IMR-90 (cell line): ENCODE measurements around the gene TJAP1. TPM values are rescaled to one million over a fixed set of nuclear protein-coding genes. Genes with fewer than 3 reads are reported as not detected.

ENCODE experiments used
- ATAC-seq: fragments of 200-7000 bp; cut with Tn5 transposase; 2 replicates; pipeline ENCODE4 v1.9.1; 2020; ENCODE audit warnings: low read depth, mild to moderate bottlenecking, moderate library complexity
- BruUV-seq: library from RNA; stranded (reverse); fragments of 400-500 nt; replicated peaks from 2 replicates; lab custom pipeline; 2021; lab: Mats Ljungman, UMichigan
- CTCF ChIA-PET: fragments of 300-600 bp; formaldehyde crosslinking; extraction: SDS; loops from one replicate; lab custom pipeline; 2021; ENCODE audit warnings: antibody characterized with exemption; lab: Yijun Ruan, JAX
- POLR2A ChIA-PET: fragments of 300-600 bp; sonication (Branson Sonifier 250); formaldehyde crosslinking; loops from one replicate; lab custom pipeline; 2022; ENCODE audit warnings: antibody characterized with exemption; ENCODE audit not compliant: unreplicated experiment; lab: Charles Lee
- DNase-seq: peaks from one replicate; pipeline ENCODE4 v3.0.0; 2013
- H2AFZ ChIP-seq: replicated peaks from 2 replicates; pipeline ENCODE3; 2013; ENCODE audit warnings: low read length, mild to moderate bottlenecking; ENCODE audit not compliant: poor library complexity
- H2AK5ac ChIP-seq: 2 replicates; pipeline ENCODE4 v1.6.1; 2013; ENCODE audit warnings: low read depth, low read length, inconsistent platforms
- H2AK9ac ChIP-seq: replicated peaks from 2 replicates; pipeline ENCODE3; 2013; ENCODE audit warnings: mild to moderate bottlenecking, low read depth, low read length, moderate library complexity; ENCODE audit not compliant: poor library complexity
- H2BK120ac ChIP-seq: 2 replicates; pipeline ENCODE4 v1.6.1; 2013; ENCODE audit warnings: low read depth, low read length, inconsistent platforms
- H2BK15ac ChIP-seq: 3 replicates; pipeline ENCODE4 v1.6.1; 2013; ENCODE audit warnings: low read depth, low read length, inconsistent platforms
- H2BK20ac ChIP-seq: 2 replicates; pipeline ENCODE4 v1.6.1; 2013; ENCODE audit warnings: low read depth, mild to moderate bottlenecking, inconsistent platforms, low read length, moderate library complexity
- H2BK5ac ChIP-seq: 2 replicates; pipeline ENCODE4 v1.6.1; 2013; ENCODE audit warnings: mild to moderate bottlenecking, low read depth, low read length, inconsistent platforms; ENCODE audit not compliant: poor library complexity, severe bottlenecking
- H3K14ac ChIP-seq: replicated peaks from 2 replicates; pipeline ENCODE4 v1.6.1; 2013; ENCODE audit warnings: low read depth, low read length, inconsistent platforms
- H3K18ac ChIP-seq: 2 replicates; pipeline ENCODE4 v1.6.1; 2013; ENCODE audit warnings: low read depth, low read length, control low read depth
- H3K23ac ChIP-seq: 2 replicates; pipeline ENCODE4 v1.6.1; 2013; ENCODE audit warnings: low read depth, low read length, inconsistent platforms
- H3K27ac ChIP-seq: 2 replicates; pipeline ENCODE4 v1.5.1; 2013; ENCODE audit warnings: mild to moderate bottlenecking, control low read depth, low read length; ENCODE audit not compliant: insufficient read depth
- H3K27me3 ChIP-seq: 2 replicates; pipeline ENCODE4 v1.6.1; 2013; ENCODE audit warnings: low read length; ENCODE audit not compliant: control insufficient read depth, insufficient read depth
- H3K36me3 ChIP-seq: 2 replicates; pipeline ENCODE4 v1.6.1; 2013; ENCODE audit warnings: low read length, mixed read lengths; ENCODE audit not compliant: control insufficient read depth, insufficient read depth
- H3K4ac ChIP-seq: 2 replicates; pipeline ENCODE4 v1.6.1; 2013; ENCODE audit warnings: low read depth, low read length, inconsistent platforms
- H3K4me1 ChIP-seq: 2 replicates; pipeline ENCODE4 v1.6.1; 2013; ENCODE audit warnings: low read length, mixed read lengths; ENCODE audit not compliant: control insufficient read depth, insufficient read depth
- H3K4me2 ChIP-seq: 2 replicates; pipeline ENCODE4 v1.6.1; 2013; ENCODE audit warnings: low read depth, mild to moderate bottlenecking, control low read depth, low read length, moderate library complexity
- H3K4me3 ChIP-seq: 2 replicates; pipeline ENCODE4 v1.5.1; 2013; ENCODE audit warnings: low read depth, mild to moderate bottlenecking, control low read depth, low read length, moderate library complexity; ENCODE audit not compliant: insufficient read depth
- H3K56ac ChIP-seq: 2 replicates; pipeline ENCODE4 v1.6.1; 2013; ENCODE audit warnings: low read length, inconsistent platforms; ENCODE audit not compliant: insufficient read depth; ENCODE audit errors: extremely low read depth
- H3K79me1 ChIP-seq, 2 experiments: 2 replicates each; pipeline ENCODE4 v1.6.1; 2013; ENCODE audit warnings: low read length in 2 of 2, inconsistent platforms in 1 of 2, low read depth in 1 of 2
- H3K9ac ChIP-seq: 2 replicates; pipeline ENCODE4 v1.6.1; 2013; ENCODE audit warnings: low read depth, low read length, control low read depth
- H3K9me1 ChIP-seq: 2 replicates; pipeline ENCODE4 v1.6.1; 2013; ENCODE audit warnings: low read length, inconsistent platforms; ENCODE audit not compliant: insufficient read depth
- H3K9me3 ChIP-seq: 2 replicates; pipeline ENCODE4 v1.6.1; 2013; ENCODE audit warnings: low read length; ENCODE audit not compliant: control insufficient read depth, insufficient read depth
- H4K20me1 ChIP-seq: 2 replicates; pipeline ENCODE4 v1.6.1; 2013; ENCODE audit warnings: low read length, inconsistent platforms; ENCODE audit not compliant: insufficient read depth
- H4K5ac ChIP-seq: 2 replicates; pipeline ENCODE4 v1.6.1; 2013; ENCODE audit warnings: mild to moderate bottlenecking, low read depth, low read length, control low read depth
- H4K8ac ChIP-seq, 2 experiments: 2 replicates each; pipeline ENCODE4 v1.6.1; 2013; ENCODE audit warnings: low read depth in 2 of 2, low read length in 2 of 2, control low read depth in 1 of 2, inconsistent platforms in 1 of 2
- H4K91ac ChIP-seq: 2 replicates; pipeline ENCODE4 v1.6.1; 2013; ENCODE audit warnings: low read depth, low read length, inconsistent platforms; ENCODE audit not compliant: insufficient read depth
- BHLHE40 ChIP-seq: fragments of 150-350 bp; IDR thresholded peaks from 2 replicates; pipeline ENCODE4 v1.6.1; 2016; ENCODE audit warnings: mild to moderate bottlenecking, low read depth, low read length
- CEBPB ChIP-seq: IDR thresholded peaks from 2 replicates; pipeline ENCODE4 v1.6.1; 2012; ENCODE audit warnings: low read depth, low read length, improper control_type of control experiment
- CHD1 ChIP-seq: IDR thresholded peaks from 2 replicates; pipeline ENCODE4 v1.6.1; 2012; ENCODE audit warnings: low read depth, low read length, improper control_type of control experiment
- CTCF ChIP-seq: conservative IDR thresholded peaks from 2 replicates; pipeline ENCODE4 v1.5.1; 2012; ENCODE audit warnings: mild to moderate bottlenecking, low read depth, low read length, improper control_type of control experiment
- ELK1 ChIP-seq: fragments of 150-350 bp; IDR thresholded peaks from 2 replicates; pipeline ENCODE4 v1.6.1; 2016; ENCODE audit warnings: low read depth, mild to moderate bottlenecking, low read length, moderate library complexity, borderline replicate concordance
- FOS ChIP-seq: fragments of 150-350 bp; IDR thresholded peaks from 2 replicates; pipeline ENCODE4 v1.6.1; 2016; ENCODE audit warnings: low read depth, low read length
- MAFK ChIP-seq: IDR thresholded peaks from 2 replicates; pipeline ENCODE4 v1.6.1; 2012; ENCODE audit warnings: low read depth, low read length, improper control_type of control experiment
- MAZ ChIP-seq: IDR thresholded peaks from 2 replicates; pipeline ENCODE4 v1.6.1; 2012; ENCODE audit warnings: low read depth, mild to moderate bottlenecking, low read length, improper control_type of control experiment, moderate library complexity, borderline replicate concordance
- MXI1 ChIP-seq: IDR thresholded peaks from 2 replicates; pipeline ENCODE4 v1.6.1; 2012; ENCODE audit warnings: low read depth, mild to moderate bottlenecking, low read length, moderate library complexity, borderline replicate concordance
- NFE2L2 ChIP-seq: fragments of 150-350 bp; IDR thresholded peaks from 2 replicates; pipeline ENCODE4 v1.6.1; 2016; ENCODE audit warnings: low read depth, mild to moderate bottlenecking, low read length
- POLR2A ChIP-seq: IDR thresholded peaks from 2 replicates; pipeline ENCODE4 v1.6.1; 2012; ENCODE audit warnings: mild to moderate bottlenecking, low read depth, low read length
- RAD21 ChIP-seq: IDR thresholded peaks from 2 replicates; pipeline ENCODE4 v1.6.1; 2012; ENCODE audit warnings: low read length, improper control_type of control experiment
- RCOR1 ChIP-seq: IDR thresholded peaks from 2 replicates; pipeline ENCODE4 v1.6.1; 2012; ENCODE audit warnings: mild to moderate bottlenecking, low read length, improper control_type of control experiment; ENCODE audit not compliant: insufficient replicate concordance
- RFX5 ChIP-seq: IDR thresholded peaks from 2 replicates; pipeline ENCODE4 v1.8.0; 2012; ENCODE audit warnings: low read depth, mild to moderate bottlenecking, low read length, moderate library complexity
- SMC3 ChIP-seq: fragments of 150-350 bp; IDR thresholded peaks from 2 replicates; pipeline ENCODE4 v1.6.1; 2016; ENCODE audit warnings: low read depth, mild to moderate bottlenecking, antibody characterized with exemption, low read length, moderate library complexity
- USF2 ChIP-seq: fragments of 150-350 bp; IDR thresholded peaks from 2 replicates; pipeline ENCODE4 v1.6.1; 2017; ENCODE audit warnings: mild to moderate bottlenecking, antibody characterized with exemption, low read length, low read depth
- WGBS, 2 experiments: methylation state at CpG; one replicate each; pipeline versions ENCODE4 v1.1.5 to v1.1.7; 2013; ENCODE audit warnings: missing lambda C conversion rate in 2 of 2; ENCODE audit not compliant: insufficient read length in 1 of 2; ENCODE audit errors: extremely low coverage in 2 of 2; 5-methylcytosine and 5-hydroxymethylcytosine counted together
- dilution Hi-C: fragments of 300-500 bp; cut with HindIII; formaldehyde crosslinking; loops from one replicate; pipeline ENCODE4 v1.14.3; 2018; ENCODE audit warnings: low sequenced_read_pairs; ENCODE audit not compliant: unreplicated experiment
- in situ Hi-C: fragments of 300-500 bp; cut with MboI; formaldehyde crosslinking; loops from 3 replicates; pipeline ENCODE4 v1.14.3; 2019; ENCODE audit warnings: low sequenced_read_pairs, inconsistent platforms, mixed read lengths
- intact Hi-C: fragments of 100-400 bp; cut with micrococcal nuclease; formaldehyde crosslinking; loops from 2 replicates; pipeline ENCODE4 v1.10.0; 2022
- polyA plus RNA-seq, 3 experiments: library from polyadenylated mRNA; depleted of rRNA; stranded (reverse); fragments of >200 nt; gene quantifications; 2 replicates each; pipeline ENCODE4 v1.2.3, GENCODE V29; 2012; ENCODE audit warnings: low replicate concordance in 1 of 3
- total RNA-seq: library from RNA; depleted of rRNA; stranded (reverse); fragments of >200 nt; gene quantifications from 2 replicates; pipeline ENCODE4 v1.2.3, GENCODE V29; 2012

TJAP1 gene
- total and polyA plus RNA-seq, 2 of the 4 experiments (the other 2 are of a cell fraction) = 12.2 to 34.2 TPM

GRCh38 chr6:43452896-43453295 is 24.5 kb upstream of the TJAP1 start:
- Histone ChIP-seq H2AK5ac (no peak overlapping the region), H3K56ac (no peak overlapping the region), H3K4me1 (peaks cover 2% of the 10 kb centered on the region; the same call in 1 of the 2 replicates), H4K5ac (no peak overlapping the region), H3K9me1 (peaks cover 4% of the 10 kb centered on the region; the same call in 1 of the 2 replicates), H2BK15ac (no peak overlapping the region), H3K9me3 (no peaks in the 10 kb centered on the region), H3K9ac (no peak overlapping the region), H3K36me3 (peaks cover 38% of the 10 kb centered on the region), H2BK5ac (no peak overlapping the region), H2BK20ac (no peak overlapping the region), H3K4me2 (no peak overlapping the region), H4K91ac (no peak overlapping the region), H3K27me3 (peaks cover 14% of the 10 kb centered on the region), H2AK9ac (no peak overlapping the region), H3K23ac (no peak overlapping the region), H3K14ac (no peak overlapping the region), H3K4ac (no peak overlapping the region), H3K27ac (no peak overlapping the region), H2AFZ (no peak overlapping the region), H3K79me1 (no peaks in the 10 kb centered on the region), H4K20me1 (no peaks in the 10 kb centered on the region; the same call in 1 of the 2 replicates), H2BK120ac (no peak overlapping the region), H3K18ac (no peak overlapping the region), H4K8ac (no peak overlapping the region), H3K4me3 (no peak overlapping the region)
- dilution Hi-C loops (no loop called here), in situ Hi-C loops (no loop called here), intact Hi-C loops (no loop called here)
- CTCF ChIA-PET = interaction anchor here (1.0 to 1.2 kb wide), 2 partner anchors 14 to 43 kb away, joined by 3 read pairs; no protein-coding TSS in a partner anchor
- POLR2A ChIA-PET = interaction anchor here (0.6 kb wide), 1 partner anchor 16 kb away, joined by 4 read pairs; no protein-coding TSS in a partner anchor
- ATAC-seq (no peak), DNase-seq (no peak)
- no TSS peak for BruUV-seq
- TF ChIP-seq RFX5 (no peak), RAD21 (no peak), SMC3 (no peak), BHLHE40 (no peak), CHD1 (no peak), RCOR1 (no peak), CEBPB (no peak), USF2 (no peak), ELK1 (no peak), MAZ (no peak), POLR2A (no peak), MAFK (no peak), CTCF (no peak), NFE2L2 (no peak), MXI1 (no peak), FOS (no peak)
- WGBS, 2 experiments = 100% methylated on average over 1 of the region's 4 CpGs; no CpG with 5 or more reads in 1 of the 2 experiments
